A549 (cell line): ENCODE results near the gene NR2F1. TPM values are rescaled to one million over a fixed set of nuclear protein-coding genes. Genes with fewer than 3 reads are reported as not detected.

ENCODE experiments used
- ATAC-seq, 2 experiments: fragments of 200-7000 bp in 1 of 2; fragments of >200 bp in 1 of 2; cut with Nextera tagmentation in 1 of 2; cut with Tn5 transposase in 1 of 2; 3 replicates each; pipeline versions ENCODE4 v1.8.0 to v1.9.1; 2018 to 2020; ENCODE audit warnings: mild to moderate bottlenecking in 1 of 2, moderate library complexity in 1 of 2
- CTCF ChIA-PET: fragments of 300-600 bp; sonication (Branson Sonifier 250); formaldehyde crosslinking; extraction: SDS; loops from one replicate; lab custom pipeline; 2021; ENCODE audit warnings: antibody characterized with exemption, inconsistent platforms; lab: Yijun Ruan, JAX
- POLR2A ChIA-PET: fragments of 350-600 bp; formaldehyde crosslinking; extraction: SDS; loops from one replicate; lab custom pipeline; 2021; ENCODE audit warnings: antibody characterized with exemption, inconsistent platforms; lab: Yijun Ruan, JAX
- DNase-seq, 2 experiments: peaks; one replicate each; pipeline versions ENCODE4 v3.0.0 to v3.0.0-alpha.2; 2011 to 2016; ENCODE audit warnings: low read depth in 1 of 2, low spot score in 1 of 2
- FAIRE-seq: peaks from 2 replicates; lab custom pipeline; 2011; peaks lifted over from hg19 to GRCh38; lab: Jason Lieb, UNC
- H3K27ac ChIP-seq, 2 experiments: fragments of >200 bp; sonication (Bioruptor Twin); formaldehyde crosslinking; 3 replicates each; pipeline ENCODE4 v1.5.1; 2016 to 2017
- H3K4me1 ChIP-seq: fragments of >200 bp; sonication (Bioruptor Twin); formaldehyde crosslinking; 3 replicates; pipeline ENCODE4 v1.6.1; 2016
- H3K4me2 ChIP-seq: fragments of >200 bp; sonication (Bioruptor Twin); formaldehyde crosslinking; 3 replicates; pipeline ENCODE4 v1.6.1; 2016
- H3K4me3 ChIP-seq: fragments of >200 bp; sonication (Bioruptor Twin); formaldehyde crosslinking; 3 replicates; pipeline ENCODE4 v1.5.1; 2016
- H3K9me3 ChIP-seq: fragments of >200 bp; sonication (Bioruptor Twin); formaldehyde crosslinking; 3 replicates; pipeline ENCODE4 v1.6.1; 2016
- BCL3 ChIP-seq: fragments of >200 bp; sonication (Bioruptor Twin); formaldehyde crosslinking; IDR thresholded peaks from 3 replicates; pipeline ENCODE4 v1.6.1; 2016
- FOXS1 ChIP-seq: fragments of 250-450 bp; sonication (Bioruptor Pico); IDR thresholded peaks from 2 replicates; pipeline ENCODE4 v1.5.0; 2020; ENCODE audit warnings: mild to moderate bottlenecking, moderate library complexity
- GATA3 ChIP-seq: IDR thresholded peaks from 2 replicates; pipeline ENCODE4 v1.6.1; 2012; ENCODE audit warnings: borderline replicate concordance
- HDAC2 ChIP-seq: fragments of 200-600 bp; sonication (generic); IDR thresholded peaks from 2 replicates; pipeline ENCODE4 v1.6.1; 2016
- HOXA7 ChIP-seq: fragments of 250-450 bp; sonication (Bioruptor Pico); IDR thresholded peaks from 2 replicates; pipeline ENCODE4 v1.5.0; 2020; ENCODE audit warnings: mild to moderate bottlenecking, moderate library complexity
- HOXB13 ChIP-seq: fragments of 250-450 bp; sonication (Bioruptor Pico); IDR thresholded peaks from 2 replicates; pipeline ENCODE4 v1.5.0; 2020; ENCODE audit warnings: low read depth, mild to moderate bottlenecking, moderate library complexity
- HOXB5 ChIP-seq: fragments of 250-450 bp; sonication (Bioruptor Pico); IDR thresholded peaks from 2 replicates; pipeline ENCODE4 v1.5.0; 2020; ENCODE audit warnings: mild to moderate bottlenecking, moderate library complexity
- JUNB ChIP-seq: fragments of >200 bp; sonication (Bioruptor Twin); formaldehyde crosslinking; IDR thresholded peaks from 2 replicates; pipeline ENCODE4 v1.6.1; 2016
- POLR2A ChIP-seq: IDR thresholded peaks from 2 replicates; pipeline ENCODE4 v1.6.1; 2012; ENCODE audit warnings: mild to moderate bottlenecking, low read length
- POLR2AphosphoS2 ChIP-seq: conservative IDR thresholded peaks from 2 replicates; pipeline ENCODE4 v1.6.1; 2012; ENCODE audit warnings: low read length, improper control_type of control experiment, inconsistent platforms
- RAD21 ChIP-seq, 2 experiments: fragments of >200 bp in 1 of 2; sonication (Bioruptor Twin) in 1 of 2; formaldehyde crosslinking in 1 of 2; IDR thresholded peaks in 1 of 2; conservative IDR thresholded peaks in 1 of 2; 2 replicates in 1 of 2; 3 replicates in 1 of 2; pipeline ENCODE4 v1.6.1; 2012 to 2018; ENCODE audit warnings: inconsistent platforms in 1 of 2
- REST ChIP-seq: fragments of 200-600 bp; sonication (generic); IDR thresholded peaks from 2 replicates; pipeline ENCODE4 v1.6.1; 2016; ENCODE audit warnings: antibody characterized with exemption, mild to moderate bottlenecking, moderate library complexity
- SREBF2 ChIP-seq: fragments of 450-650 bp; IDR thresholded peaks from 2 replicates; pipeline ENCODE4 v1.6.1; 2014; ENCODE audit warnings: mild to moderate bottlenecking, moderate library complexity
- WGBS: methylation state at CpG from one replicate; pipeline ENCODE4 v1.1.6; 2017; ENCODE audit errors: missing lambda C conversion rate; 5-methylcytosine and 5-hydroxymethylcytosine counted together
- polyA plus RNA-seq, 4 experiments: library from polyadenylated mRNA; depleted of rRNA in 3 of 4; stranded (reverse); fragments of >200 nt; fragmentation: RNase III in 1 of 4; extraction: RNeasy Plus Mini Kit Qiagen cat#74134 plus additional on column Dnase treatment in 1 of 4; gene quantifications; 2 replicates in 3 of 4; 3 replicates in 1 of 4; pipeline ENCODE4 v1.2.3, GENCODE V29; 2011 to 2017
- TF ChIP-seq, protein P1 (sequence below): fragments of 450-650 bp; IDR thresholded peaks from 2 replicates; pipeline ENCODE4 v1.6.1; 2014; ENCODE audit warnings: antibody characterized with exemption
- TF ChIP-seq, protein P2 (sequence below): IDR thresholded peaks from 2 replicates; pipeline ENCODE4 v1.6.1; 2012; ENCODE audit warnings: low read depth, borderline replicate concordance
- TF ChIP-seq, protein P3 (sequence below): fragments of 250-450 bp; sonication (Bioruptor Pico); IDR thresholded peaks from 2 replicates; pipeline ENCODE4 v1.5.0; 2020; ENCODE audit warnings: low read depth, mild to moderate bottlenecking, moderate library complexity

Gene NR2F1
- polyA plus RNA-seq, 2 of the 4 experiments (the other 2 are of a cell fraction): 5.0 to 5.2 TPM

- ChIA-PET POLR2A (no interaction called here), CTCF (interaction anchor here (1.3 kb wide), 1 partner anchor 16 kb away, joined by 3 read pairs; no protein-coding TSS in a partner anchor)
- no peak for FAIRE-seq
- ATAC-seq: no peak
- H3K4me2 ChIP-seq: no peak overlapping the region
- DNase-seq: no peak
- no peaks in the 10 kb centered on the region for H3K9me3 ChIP-seq
- no peak overlapping the region for H3K4me3 ChIP-seq
- H3K4me1 ChIP-seq: peaks cover 4% of the 10 kb centered on the region; the same call in 1 of the 3 replicates
- H3K27ac ChIP-seq: no peak overlapping the region
- 84% methylated on average over 6 of the region's 6 CpGs for WGBS
- TF ChIP-seq, protein P1, sequence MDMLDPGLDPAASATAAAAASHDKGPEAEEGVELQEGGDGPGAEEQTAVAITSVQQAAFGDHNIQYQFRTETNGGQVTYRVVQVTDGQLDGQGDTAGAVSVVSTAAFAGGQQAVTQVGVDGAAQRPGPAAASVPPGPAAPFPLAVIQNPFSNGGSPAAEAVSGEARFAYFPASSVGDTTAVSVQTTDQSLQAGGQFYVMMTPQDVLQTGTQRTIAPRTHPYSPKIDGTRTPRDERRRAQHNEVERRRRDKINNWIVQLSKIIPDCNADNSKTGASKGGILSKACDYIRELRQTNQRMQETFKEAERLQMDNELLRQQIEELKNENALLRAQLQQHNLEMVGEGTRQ: no peak
- TF ChIP-seq REST (no peak), HOXB13 (CRISPR knock-in tag) (no peak), SREBF2 (no peak), FOXS1 (CRISPR knock-in tag) (no peak), GATA3 (no peak), POLR2A (no peak), BCL3 (no peak), POLR2AphosphoS2 (no peak)
- TF ChIP-seq, protein P2, sequence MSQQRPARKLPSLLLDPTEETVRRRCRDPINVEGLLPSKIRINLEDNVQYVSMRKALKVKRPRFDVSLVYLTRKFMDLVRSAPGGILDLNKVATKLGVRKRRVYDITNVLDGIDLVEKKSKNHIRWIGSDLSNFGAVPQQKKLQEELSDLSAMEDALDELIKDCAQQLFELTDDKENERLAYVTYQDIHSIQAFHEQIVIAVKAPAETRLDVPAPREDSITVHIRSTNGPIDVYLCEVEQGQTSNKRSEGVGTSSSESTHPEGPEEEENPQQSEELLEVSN: no peak
Observed at GRCh38 chr5:93575461-93576414, 7.3 kb upstream of the NR2F1 start.

GRCh38 chr5:93576994-93577853 is 5.8 kb upstream of the NR2F1 start:
- FAIRE-seq: no peak
- DNase-seq: no peak
- ChIA-PET CTCF (interaction anchor here (1.2 to 4.4 kb wide), 4 partner anchors 14 to 224 kb away, joined by 3 to 14 read pairs (median 4); no protein-coding TSS in a partner anchor), POLR2A (no interaction called here)
- H3K4me2 ChIP-seq: no peak overlapping the region
- H3K9me3 ChIP-seq: no peaks in the 10 kb centered on the region
- no peak for ATAC-seq
- H3K4me1 ChIP-seq: peaks cover 4% of the 10 kb centered on the region; the same call in 1 of the 3 replicates
- H3K27ac ChIP-seq: no peak overlapping the region
- 82% methylated on average over 9 of the region's 9 CpGs for WGBS
- TF ChIP-seq JUNB: no peak
- TF ChIP-seq HOXB5 (CRISPR knock-in tag): no peak
- TF ChIP-seq, protein P3, sequence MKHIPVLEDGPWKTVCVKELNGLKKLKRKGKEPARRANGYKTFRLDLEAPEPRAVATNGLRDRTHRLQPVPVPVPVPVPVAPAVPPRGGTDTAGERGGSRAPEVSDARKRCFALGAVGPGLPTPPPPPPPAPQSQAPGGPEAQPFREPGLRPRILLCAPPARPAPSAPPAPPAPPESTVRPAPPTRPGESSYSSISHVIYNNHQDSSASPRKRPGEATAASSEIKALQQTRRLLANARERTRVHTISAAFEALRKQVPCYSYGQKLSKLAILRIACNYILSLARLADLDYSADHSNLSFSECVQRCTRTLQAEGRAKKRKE (CRISPR knock-in tag): no peak
- TF ChIP-seq HOXA7 (CRISPR knock-in tag): no peak
- TF ChIP-seq HDAC2: no peak
- TF ChIP-seq BCL3: no peak
- no peak for TF ChIP-seq RAD21 (conservative IDR thresholded peaks at IDR 0.05 in 1 of 2, IDR thresholded peaks at IDR 0.05 in 1 of 2)
- no peak overlapping the region for H3K4me3 ChIP-seq
